Muscle layer of duodenum (tissue), 2 donors: ENCODE results near the gene MTHFR.

Experiments
- H3K27ac ChIP-seq: one replicate; pipeline ENCODE4 v1.7.0; 2013; ENCODE audit warnings: mild to moderate bottlenecking, low read length
- H3K27me3 ChIP-seq: one replicate; pipeline ENCODE4 v1.7.0; 2013; ENCODE audit warnings: low read depth, mild to moderate bottlenecking, control low read depth, low read length
- H3K36me3 ChIP-seq, 2 donors: one replicate each; pipeline ENCODE4 v1.7.0; 2013; ENCODE audit warnings: low read length in 2 of 2, control low read depth in 1 of 2, mild to moderate bottlenecking in 1 of 2; ENCODE audit not compliant: insufficient read depth in 2 of 2, control insufficient read depth in 1 of 2
- H3K4me1 ChIP-seq, 2 donors: one replicate each; pipeline ENCODE4 v1.7.0; 2013; ENCODE audit warnings: low read length in 2 of 2, mild to moderate bottlenecking in 2 of 2, control low read depth in 1 of 2, moderate library complexity in 1 of 2; ENCODE audit not compliant: insufficient read depth in 2 of 2, control insufficient read depth in 1 of 2
- H3K4me3 ChIP-seq, 2 donors: one replicate each; pipeline ENCODE4 v1.7.0; 2013; ENCODE audit warnings: low read length in 2 of 2, low read depth in 1 of 2, mild to moderate bottlenecking in 1 of 2
- H3K9me3 ChIP-seq, 2 donors: one replicate each; pipeline ENCODE4 v1.7.0; 2013; ENCODE audit warnings: low read length in 2 of 2, control low read depth in 1 of 2, mild to moderate bottlenecking in 1 of 2; ENCODE audit not compliant: control insufficient read depth in 1 of 2
- donor health status: healthy.

Gene MTHFR

DNA sequence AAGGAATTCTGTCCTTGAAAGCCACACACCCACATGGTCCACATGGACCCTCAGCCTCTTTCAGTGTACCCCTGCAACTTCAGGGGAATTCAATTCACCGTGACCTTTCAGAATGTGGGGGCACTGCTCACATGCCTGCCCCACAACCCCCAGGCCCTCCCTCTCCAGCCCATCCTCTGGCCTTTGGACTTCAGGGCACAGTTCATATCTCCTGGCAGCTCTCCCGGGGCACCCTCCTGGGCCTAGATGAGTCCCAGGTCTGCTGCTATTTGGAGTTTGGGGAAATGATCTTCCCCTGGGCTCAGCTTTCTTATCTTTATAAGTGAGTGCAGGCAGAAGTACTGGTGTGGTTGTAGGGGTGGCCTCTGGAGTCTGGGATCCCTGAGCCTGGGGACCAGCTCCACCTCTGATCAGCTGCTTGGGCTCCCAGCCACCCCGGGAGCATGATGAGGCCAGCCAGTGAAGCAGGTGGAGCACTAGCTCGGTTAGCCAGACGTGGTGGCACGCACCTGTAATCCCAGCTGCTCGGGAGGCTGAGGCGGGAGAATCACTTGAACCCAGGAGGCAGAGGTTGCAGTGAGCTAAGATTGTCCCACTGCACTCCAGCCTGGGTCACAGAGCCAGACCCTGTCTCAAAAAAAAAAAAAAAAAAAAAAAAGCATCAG lies 28.0 kb downstream of the MTHFR start:
- no peaks in the 10 kb centered on the region for H3K36me3 ChIP-seq
- no peak overlapping the region for H3K4me3 ChIP-seq
- no peak overlapping the region for H3K27ac ChIP-seq
- H3K27me3 ChIP-seq: no peaks in the 10 kb centered on the region
- no peaks in the 10 kb centered on the region for H3K4me1 ChIP-seq
- no peaks in the 10 kb centered on the region for H3K9me3 ChIP-seq

DNA sequence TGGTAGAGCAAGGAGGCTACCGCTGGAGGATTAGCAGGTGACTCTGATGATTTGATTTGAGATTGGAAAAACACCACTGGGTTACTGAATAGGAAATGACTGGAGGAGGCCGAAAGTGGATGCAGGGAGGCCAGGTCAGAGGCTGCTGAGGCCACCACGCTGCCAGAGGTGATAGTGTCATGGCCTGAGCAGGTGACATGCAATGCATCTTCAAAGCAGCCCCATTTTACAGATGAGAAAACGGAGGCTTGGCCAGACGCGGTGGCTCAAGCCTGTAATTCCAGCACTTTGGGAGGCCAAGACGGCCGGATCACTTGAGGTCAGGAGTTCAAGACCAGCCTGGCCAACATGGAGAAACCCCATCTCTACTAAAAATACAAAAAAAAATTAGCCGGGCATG lies 31.0 kb downstream of the MTHFR start:
- Histone ChIP-seq H3K4me1 (no peaks in the 10 kb centered on the region), H3K36me3 (no peaks in the 10 kb centered on the region), H3K9me3 (no peaks in the 10 kb centered on the region), H3K27ac (no peak overlapping the region), H3K4me3 (no peak overlapping the region), H3K27me3 (peaks cover 4% of the 10 kb centered on the region)

DNA sequence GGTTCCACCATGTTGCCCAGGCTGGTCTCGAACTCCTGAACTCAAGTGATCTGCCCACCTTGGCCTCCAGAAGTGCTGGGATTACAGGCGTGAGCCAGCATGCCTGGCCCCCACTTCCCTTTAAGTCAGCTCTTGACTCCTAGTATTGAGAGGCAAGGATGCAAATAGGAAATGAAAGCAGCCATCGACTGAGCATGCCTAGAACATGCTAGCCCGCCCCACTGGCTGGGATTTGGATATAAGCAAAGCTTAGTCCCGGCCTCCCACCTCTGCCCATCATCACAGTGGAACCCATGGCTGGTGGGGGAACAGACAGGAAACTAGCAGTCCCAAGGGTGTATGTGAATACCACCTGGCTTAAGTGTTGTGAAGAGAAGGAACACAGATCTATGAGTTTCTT lies 33.3 kb downstream of the MTHFR start:
- Histone ChIP-seq H3K27me3 (peaks cover 4% of the 10 kb centered on the region), H3K9me3 (no peaks in the 10 kb centered on the region), H3K4me3 (no peak overlapping the region), H3K36me3 (no peaks in the 10 kb centered on the region), H3K27ac (no peak overlapping the region), H3K4me1 (no peaks in the 10 kb centered on the region)

DNA sequence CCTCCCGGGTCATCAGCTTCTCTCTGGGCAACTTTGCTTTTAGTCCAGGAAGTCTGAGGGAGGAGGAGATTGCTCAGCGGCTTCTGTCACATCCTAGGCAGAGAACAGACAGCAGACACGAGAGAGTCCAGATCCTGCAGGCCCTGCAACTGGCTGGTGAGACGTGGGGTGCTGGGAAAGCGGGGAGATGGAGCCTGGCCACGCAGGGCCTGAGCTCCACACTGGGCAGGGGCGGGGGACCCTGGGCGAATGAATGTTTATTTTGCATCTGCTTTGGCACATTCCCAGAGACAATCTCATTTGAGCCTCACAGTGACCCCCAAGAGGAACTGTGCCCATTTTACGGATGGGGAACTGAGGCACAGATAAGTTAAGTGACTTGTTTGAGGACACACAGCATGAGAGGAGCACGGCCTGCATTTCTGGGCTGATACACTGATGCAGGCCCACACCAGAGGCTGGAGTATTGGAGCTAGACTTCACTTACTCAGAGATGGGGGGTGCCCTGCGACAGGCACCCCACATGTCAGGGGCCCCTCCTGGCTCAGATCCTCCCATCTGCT lies 34.2 kb downstream of the MTHFR start:
- no peaks in the 10 kb centered on the region for H3K4me1 ChIP-seq
- peaks cover 4% of the 10 kb centered on the region for H3K27me3 ChIP-seq
- H3K9me3 ChIP-seq: no peaks in the 10 kb centered on the region
- H3K27ac ChIP-seq: no peak overlapping the region
- no peak overlapping the region for H3K4me3 ChIP-seq
- H3K36me3 ChIP-seq: no peaks in the 10 kb centered on the region

DNA sequence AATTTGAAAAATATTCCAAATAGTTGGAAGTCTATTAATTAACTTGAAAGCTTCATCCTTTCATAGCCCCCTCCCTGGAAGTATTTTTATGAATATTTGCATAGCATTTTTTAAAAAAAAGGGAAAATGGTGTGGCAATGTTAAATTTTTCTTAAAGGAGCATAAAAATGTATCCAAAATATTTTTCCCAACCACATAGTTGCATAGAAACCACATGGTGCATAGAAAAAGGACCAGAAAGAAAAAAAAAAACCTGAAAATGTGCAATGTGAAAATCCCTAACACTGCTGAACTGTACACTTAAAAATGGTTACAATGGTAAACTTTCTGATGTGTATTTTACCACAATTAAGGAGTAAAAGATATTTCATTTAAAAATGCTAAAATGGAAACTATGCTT lies 35.8 kb downstream of the MTHFR start:
- H3K9me3 ChIP-seq: no peaks in the 10 kb centered on the region
- no peaks in the 10 kb centered on the region for H3K36me3 ChIP-seq
- no peaks in the 10 kb centered on the region for H3K4me1 ChIP-seq
- H3K27ac ChIP-seq: no peak overlapping the region
- H3K27me3 ChIP-seq: peaks cover 4% of the 10 kb centered on the region
- H3K4me3 ChIP-seq: no peak overlapping the region

DNA sequence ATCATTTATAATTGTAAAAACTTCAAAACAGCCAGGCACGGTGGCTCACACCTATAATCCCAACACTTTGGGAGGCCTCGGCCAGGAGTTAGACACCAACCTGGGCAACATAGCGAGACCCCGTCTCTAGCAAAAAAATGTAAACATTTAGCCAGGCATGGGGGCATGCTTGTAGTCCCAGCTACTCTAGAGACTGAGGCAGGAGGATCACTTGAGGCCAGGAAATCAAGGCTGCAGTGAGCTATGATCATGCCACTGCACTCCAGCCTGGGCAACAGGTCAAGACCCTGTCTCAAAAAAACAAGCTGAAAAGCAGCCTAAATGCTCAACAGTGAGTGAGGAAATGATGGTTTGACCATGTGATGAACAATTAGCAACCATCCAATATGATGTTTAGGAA lies 36.5 kb downstream of the MTHFR start:
- H3K4me3 ChIP-seq: no peak overlapping the region
- no peaks in the 10 kb centered on the region for H3K4me1 ChIP-seq
- no peaks in the 10 kb centered on the region for H3K9me3 ChIP-seq
- no peak overlapping the region for H3K27ac ChIP-seq
- no peaks in the 10 kb centered on the region for H3K36me3 ChIP-seq
- peaks cover 4% of the 10 kb centered on the region for H3K27me3 ChIP-seq

DNA sequence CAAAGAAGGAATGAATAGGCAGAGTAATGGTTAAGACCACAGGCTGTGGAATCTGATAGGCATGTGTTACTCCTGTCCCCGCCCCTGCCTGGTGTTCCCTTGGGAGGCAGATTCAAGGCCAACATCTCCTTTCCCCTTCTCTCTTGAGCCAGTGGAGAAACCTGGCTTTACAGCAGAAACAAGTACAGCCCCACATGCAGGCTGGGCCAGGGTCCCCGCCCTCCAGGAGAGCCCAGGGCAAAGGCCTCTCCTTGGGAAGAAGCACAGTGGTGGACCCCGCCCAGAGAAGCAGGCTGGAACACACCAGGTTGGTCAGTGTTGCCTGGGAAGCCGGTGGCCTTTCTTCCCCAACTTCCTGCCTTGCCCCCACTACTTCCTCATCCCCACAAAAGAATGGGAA lies 36.9 kb downstream of the MTHFR start:
- H3K27me3 ChIP-seq: peaks cover 4% of the 10 kb centered on the region
- no peak overlapping the region for H3K4me3 ChIP-seq

DNA sequence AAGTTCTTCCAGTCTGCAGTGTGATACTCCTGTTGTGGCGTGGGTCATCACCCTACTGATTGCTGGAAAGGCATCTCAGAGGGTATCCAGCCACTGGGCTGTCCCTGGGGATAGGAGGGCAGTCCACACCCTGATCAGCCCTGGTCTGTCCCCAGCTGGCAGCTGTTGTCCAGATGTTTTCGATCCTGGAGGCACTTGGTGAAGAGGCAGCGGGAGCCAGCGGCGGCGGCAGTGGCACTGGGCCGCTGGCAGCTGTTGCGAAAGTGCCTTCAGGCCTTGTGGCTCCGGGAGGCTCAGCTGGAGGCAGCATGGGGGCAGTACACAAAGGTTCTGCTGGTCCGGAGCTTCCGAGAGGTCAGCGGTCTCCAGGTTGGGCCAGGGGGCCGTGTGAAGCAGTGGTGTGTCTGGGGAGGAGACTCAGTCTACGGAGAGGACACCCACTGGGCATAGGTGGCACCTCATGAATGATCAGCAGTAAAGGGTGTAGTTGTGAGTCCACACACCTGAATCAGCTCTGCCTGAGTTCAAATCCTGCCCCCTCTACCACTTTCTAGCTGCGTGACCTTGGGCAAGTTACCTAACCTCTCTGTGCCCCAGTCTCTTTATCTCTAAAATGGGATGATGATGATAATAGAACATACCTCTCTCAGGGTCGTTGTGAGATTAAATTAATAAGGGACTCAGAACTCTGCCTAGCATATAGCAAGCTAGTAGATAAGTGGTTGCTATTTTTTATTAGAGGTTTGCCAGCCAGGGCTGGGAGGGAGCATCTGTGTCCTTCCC lies 37.7 kb downstream of the MTHFR start:
- no peaks in the 10 kb centered on the region for H3K4me1 ChIP-seq
- no peaks in the 10 kb centered on the region for H3K9me3 ChIP-seq
- H3K27ac ChIP-seq: no peak overlapping the region
- peaks cover 4% of the 10 kb centered on the region for H3K27me3 ChIP-seq
- no peaks in the 10 kb centered on the region for H3K36me3 ChIP-seq
- no peak overlapping the region for H3K4me3 ChIP-seq

More for the DNA sequence above, 36.9 kb downstream of the MTHFR start:
- Histone ChIP-seq H3K9me3 (no peaks in the 10 kb centered on the region), H3K36me3 (no peaks in the 10 kb centered on the region), H3K4me1 (no peaks in the 10 kb centered on the region), H3K27ac (no peak overlapping the region)

DNA sequence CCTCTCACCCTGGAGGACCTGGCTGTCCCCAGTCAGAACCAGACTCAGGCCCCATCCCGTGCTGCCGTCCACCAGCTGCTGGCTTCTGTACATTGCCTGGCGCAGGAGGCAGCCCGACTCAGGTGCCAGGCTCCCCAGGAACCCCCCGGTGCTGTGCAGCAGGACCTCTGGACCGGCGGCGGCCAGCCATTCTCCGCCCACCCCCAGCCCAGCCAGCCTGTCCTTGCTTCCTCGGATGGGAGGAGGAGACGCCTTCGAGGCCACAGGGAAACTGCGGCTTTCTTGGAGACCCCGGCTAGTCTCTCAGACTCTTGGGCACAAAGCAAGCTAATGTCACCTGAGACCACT lies 39.4 kb downstream of the MTHFR start:
- Histone ChIP-seq H3K4me3 (no peak overlapping the region), H3K27me3 (peaks cover 8% of the 10 kb centered on the region), H3K9me3 (no peaks in the 10 kb centered on the region), H3K27ac (no peak overlapping the region), H3K36me3 (no peaks in the 10 kb centered on the region), H3K4me1 (no peaks in the 10 kb centered on the region)

DNA sequence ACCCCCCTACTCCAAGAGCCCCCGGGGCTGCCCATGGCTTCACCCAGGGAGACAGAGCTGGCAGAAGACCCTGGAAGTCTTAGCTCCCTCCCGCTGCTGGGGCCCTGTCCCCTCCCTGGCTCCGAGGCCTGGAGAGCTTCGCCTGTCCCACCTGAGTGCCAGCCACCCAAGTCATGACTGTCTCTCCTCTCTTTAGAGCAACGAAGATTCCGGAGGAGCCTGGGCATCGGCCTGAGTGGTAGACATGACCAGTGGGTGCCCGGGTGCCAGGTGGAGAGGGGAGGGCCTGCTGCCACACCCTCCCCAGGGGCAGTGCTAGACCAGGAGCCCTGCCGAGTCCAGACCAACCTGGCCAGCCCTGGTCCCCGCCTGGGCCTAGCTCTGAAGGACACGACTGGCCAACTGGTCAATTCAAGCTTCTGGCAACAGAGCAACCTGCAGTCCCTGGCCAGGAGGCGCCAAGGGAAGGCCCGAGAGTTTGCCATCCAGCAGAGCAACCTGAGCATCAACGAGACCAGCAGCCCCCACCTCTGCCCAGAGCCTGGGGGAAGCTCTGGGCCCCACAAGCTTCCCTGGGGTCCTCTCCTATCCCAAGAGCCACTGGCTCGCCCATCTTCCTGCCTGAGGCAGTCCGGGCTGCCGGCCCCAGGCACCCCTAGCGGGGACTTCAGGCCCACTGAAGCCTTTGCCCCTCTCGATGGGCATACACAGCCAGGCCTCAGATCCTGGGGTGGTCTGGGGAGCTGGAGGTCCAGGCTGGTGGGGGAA lies 39.9 kb downstream of the MTHFR start:
- Histone ChIP-seq H3K27me3 (peaks cover 8% of the 10 kb centered on the region), H3K9me3 (no peaks in the 10 kb centered on the region), H3K4me3 (no peak overlapping the region), H3K27ac (no peak overlapping the region), H3K36me3 (no peaks in the 10 kb centered on the region), H3K4me1 (no peaks in the 10 kb centered on the region)

DNA sequence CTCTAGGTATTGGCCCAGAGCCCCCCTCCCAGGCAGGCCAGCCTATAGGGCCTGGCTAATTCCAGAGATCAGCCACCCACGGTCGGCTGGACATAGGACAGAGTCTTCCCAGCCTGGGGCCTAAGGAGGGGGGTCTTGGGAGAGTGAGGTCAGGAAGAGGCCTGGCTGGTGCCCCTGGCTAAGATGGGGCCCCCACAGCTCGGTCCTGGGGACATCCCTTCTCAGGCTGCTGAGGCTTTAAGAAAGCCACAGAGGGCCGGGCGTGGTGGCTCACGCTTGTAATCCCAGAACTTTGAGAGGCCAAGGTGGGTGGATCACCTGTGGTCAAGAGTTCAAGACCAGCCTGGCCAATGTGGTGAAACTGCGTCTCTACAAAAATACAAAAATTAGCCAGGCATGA lies 41.2 kb downstream of the MTHFR start:
- Histone ChIP-seq H3K4me3 (no peak overlapping the region), H3K36me3 (no peaks in the 10 kb centered on the region), H3K4me1 (no peaks in the 10 kb centered on the region), H3K9me3 (no peaks in the 10 kb centered on the region), H3K27ac (no peak overlapping the region), H3K27me3 (peaks cover 8% of the 10 kb centered on the region)
